Measurements from ENCODE around the gene HIVEP3. TPM values are rescaled to one million over a fixed set of nuclear protein-coding genes. Genes with fewer than 3 reads are reported as not detected.
A peak's percentile ranks its signal among the peaks of the same experiment; 100 is the strongest.

Gene HIVEP3
- total RNA-seq, 2 donors from 2014 or later = 17.9 to 32.0 TPM

DNA sequence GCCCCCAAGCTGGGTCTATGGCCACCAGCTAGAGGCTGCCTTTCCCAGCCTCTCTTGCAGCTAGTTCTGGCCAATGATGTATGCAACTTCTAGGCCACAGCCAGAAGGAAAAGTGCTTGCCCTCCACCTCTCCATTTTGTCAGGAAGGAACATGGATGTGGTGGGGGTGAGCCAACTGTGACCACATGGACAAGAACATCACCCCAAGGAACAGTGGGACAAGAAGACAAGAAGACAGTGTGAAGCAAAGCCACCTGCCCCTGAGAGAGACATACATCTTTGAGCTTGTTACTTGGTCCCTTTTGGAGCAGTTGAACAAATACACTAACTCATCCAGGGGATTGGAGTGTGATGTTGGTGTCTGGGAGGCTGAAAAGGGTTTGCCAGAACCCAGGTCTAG is 328.4 kb downstream of the HIVEP3 start:
- Mint-ChIP-seq H3K9me3 (no peaks in the 10 kb centered on the region), H3K4me3 (no peak overlapping the region), H3K4me1 (ENCODE audit: low read depth in 2 of 2) (peaks cover 0 to 4% of the 10 kb centered on the region in 2 donors), H3K36me3 (no peaks in the 10 kb centered on the region), H3K27me3 (no peaks in the 10 kb centered on the region), H3K27ac (no peak overlapping the region)
- DNase-seq (ENCODE audit: low spot score) = no peak
- no peak for ATAC-seq

DNA sequence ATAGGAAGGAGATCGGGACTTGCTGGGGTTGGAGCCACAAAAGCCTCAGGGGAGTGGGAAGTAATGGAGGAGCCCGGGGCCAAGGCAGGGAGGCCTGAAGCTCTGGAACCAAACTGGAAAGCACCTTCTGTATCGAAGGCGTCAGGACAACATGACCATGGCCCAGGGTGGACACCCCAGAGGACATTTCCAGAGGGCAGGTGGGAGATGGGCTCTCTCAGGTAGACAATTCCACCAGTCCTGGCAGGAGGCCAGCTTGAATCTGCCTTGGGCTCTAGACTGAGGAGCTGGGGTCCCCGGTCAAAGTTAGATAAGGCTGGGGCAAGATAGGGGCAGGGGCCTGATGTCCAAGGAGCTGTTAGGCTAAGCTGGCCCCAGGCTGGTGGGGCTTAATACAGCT is 329.3 kb downstream of the HIVEP3 start:
- H3K27ac Mint-ChIP-seq = no peak overlapping the region
- H3K4me3 Mint-ChIP-seq = no peak overlapping the region
- no peaks in the 10 kb centered on the region for H3K9me3 Mint-ChIP-seq
- DNase-seq (ENCODE audit: low spot score) (no peak), ATAC-seq (no peak)
- H3K4me1 Mint-ChIP-seq (ENCODE audit: low read depth in 2 of 2) = peaks cover 0 to 4% of the 10 kb centered on the region in 2 donors
- H3K36me3 Mint-ChIP-seq = no peaks in the 10 kb centered on the region
- no peaks in the 10 kb centered on the region for H3K27me3 Mint-ChIP-seq

DNA sequence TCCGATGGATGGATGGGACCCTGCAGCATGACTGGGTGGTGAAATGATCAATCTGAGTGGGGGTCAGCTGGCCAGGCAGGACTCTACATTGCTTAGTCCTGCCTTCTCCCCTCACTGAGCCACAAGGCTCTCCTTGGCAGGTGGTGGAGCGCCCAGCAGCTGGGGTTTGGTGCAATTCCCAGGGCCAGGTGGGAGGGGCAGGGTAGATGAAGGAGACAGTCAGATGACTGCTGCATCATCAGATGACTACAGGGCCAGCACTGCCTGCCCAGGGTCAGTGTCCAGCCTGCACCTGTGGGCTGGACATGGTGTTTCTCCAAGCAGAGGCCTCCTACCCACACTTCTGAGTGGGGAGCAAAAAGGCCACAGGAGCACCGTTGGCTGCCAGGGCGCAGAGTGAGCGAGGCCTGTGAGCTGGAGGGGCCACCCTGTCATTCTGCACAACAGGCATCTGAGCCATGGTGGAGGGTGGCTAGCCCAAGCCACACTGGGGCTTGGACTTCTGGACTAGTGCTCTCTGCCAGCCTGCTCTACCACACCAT is 330.3 kb downstream of the HIVEP3 start:
- DNase-seq (ENCODE audit: low spot score) (no peak), ATAC-seq (no peak)
- Mint-ChIP-seq H3K4me3 (no peak overlapping the region), H3K4me1 (ENCODE audit: low read depth in 2 of 2) (peaks cover 0 to 4% of the 10 kb centered on the region in 2 donors), H3K9me3 (no peaks in the 10 kb centered on the region), H3K27ac (no peak overlapping the region), H3K27me3 (no peaks in the 10 kb centered on the region), H3K36me3 (no peaks in the 10 kb centered on the region)

DNA sequence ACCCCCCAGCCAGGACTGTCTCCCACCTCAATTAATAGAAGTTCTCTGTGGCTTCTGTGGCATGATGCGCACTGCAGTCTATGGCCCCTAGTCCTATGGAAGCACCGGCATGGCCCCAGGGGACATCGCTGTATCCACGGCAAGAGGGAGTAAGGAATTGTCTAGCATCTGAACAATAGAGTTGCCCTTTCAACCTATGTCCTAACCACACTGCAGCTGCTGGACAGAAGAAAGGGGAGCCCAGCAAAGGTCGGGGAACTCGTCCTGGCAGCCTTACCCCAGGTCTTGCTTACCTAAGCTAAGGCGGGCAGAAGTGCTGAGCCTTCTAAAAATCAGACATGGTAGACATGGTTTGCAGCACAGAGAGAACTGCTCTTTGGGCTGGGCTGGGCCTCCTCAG is 330.9 kb downstream of the HIVEP3 start:
- no peak overlapping the region for H3K4me3 Mint-ChIP-seq
- H3K27ac Mint-ChIP-seq = no peak overlapping the region

DNA sequence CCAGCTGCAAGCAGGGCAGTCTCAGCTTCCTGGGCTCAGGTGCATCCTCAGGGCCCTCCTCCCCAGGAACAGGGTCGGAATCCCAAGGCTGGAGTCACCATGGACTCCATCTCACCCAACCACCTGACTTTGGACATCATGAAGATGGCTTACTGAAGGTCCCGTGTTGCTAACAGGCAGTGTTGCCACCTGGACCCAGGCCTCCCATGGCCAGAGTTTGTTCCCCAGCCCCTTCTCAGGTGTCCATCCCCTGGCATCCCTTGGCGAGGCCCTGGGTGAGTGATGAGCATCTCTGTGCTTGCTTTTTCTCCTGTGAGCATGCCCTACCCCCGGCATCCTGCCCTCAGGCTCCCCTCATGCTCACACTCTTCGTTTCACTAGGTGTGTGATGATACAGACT is 332.5 kb downstream of the HIVEP3 start:
- H3K27ac Mint-ChIP-seq = no peak overlapping the region
- DNase-seq (ENCODE audit: low spot score) = no peak
- no peak for ATAC-seq
- H3K4me3 Mint-ChIP-seq = no peak overlapping the region
- H3K4me1 Mint-ChIP-seq (ENCODE audit: low read depth in 2 of 2) = peaks cover 1 to 8% of the 10 kb centered on the region in 2 donors
- H3K36me3 Mint-ChIP-seq = no peaks in the 10 kb centered on the region
- no peaks in the 10 kb centered on the region for H3K27me3 Mint-ChIP-seq
- no peaks in the 10 kb centered on the region for H3K9me3 Mint-ChIP-seq

More for the DNA sequence above, 330.9 kb downstream of the HIVEP3 start:
- Mint-ChIP-seq H3K36me3 (no peaks in the 10 kb centered on the region), H3K4me1 (ENCODE audit: low read depth in 2 of 2) (peaks cover 0 to 4% of the 10 kb centered on the region in 2 donors), H3K27me3 (no peaks in the 10 kb centered on the region), H3K9me3 (no peaks in the 10 kb centered on the region)
- ATAC-seq (no peak), DNase-seq (ENCODE audit: low spot score) (no peak)

DNA sequence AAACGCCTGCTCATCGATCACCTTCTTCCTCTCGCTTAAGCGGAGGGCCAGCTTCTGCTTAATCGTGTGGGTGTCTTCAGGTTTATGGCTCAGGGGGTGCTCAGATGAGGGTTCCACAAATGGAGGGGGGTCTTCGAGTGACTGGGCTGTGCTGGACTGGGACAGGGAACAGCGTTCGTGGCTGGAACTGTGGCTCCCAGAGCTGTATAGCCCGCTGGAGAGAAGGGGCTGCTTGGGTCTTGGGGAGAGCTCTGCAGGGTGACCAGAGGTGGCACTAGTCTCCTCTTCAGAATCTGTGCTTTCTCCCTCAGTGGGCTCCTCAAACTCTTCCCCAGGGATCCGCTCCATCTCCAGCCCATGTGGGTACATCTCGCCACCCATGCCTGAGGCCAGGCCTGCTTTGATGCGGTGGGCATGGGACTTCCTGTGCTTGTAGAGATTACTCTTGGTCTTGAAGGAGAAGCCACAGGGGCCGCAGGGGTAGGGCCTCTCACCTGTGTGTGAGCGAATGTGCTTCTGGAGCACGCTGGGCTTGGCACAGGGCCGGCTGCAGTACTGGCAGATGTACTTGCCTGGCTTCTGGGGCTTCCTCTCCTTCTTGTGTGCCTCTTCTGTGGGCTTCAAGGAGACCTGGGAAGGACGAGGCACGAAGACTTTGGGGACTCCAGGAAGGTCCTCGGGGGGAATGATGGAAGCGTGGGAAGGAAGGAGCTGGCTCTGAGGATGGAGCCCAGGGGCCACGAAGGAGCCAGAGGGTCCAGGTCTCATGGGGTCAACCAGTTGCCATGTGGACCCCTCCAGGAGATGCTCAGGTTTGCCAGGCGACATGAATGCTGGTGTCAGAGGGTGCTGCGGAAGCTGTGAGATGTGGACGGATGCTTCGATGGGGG is 334.8 kb downstream of the HIVEP3 start:
- H3K9me3 Mint-ChIP-seq = no peaks in the 10 kb centered on the region
- peaks cover 8 to 15% of the 10 kb centered on the region in 2 donors for H3K4me1 Mint-ChIP-seq (ENCODE audit: low read depth in 2 of 2)
- H3K36me3 Mint-ChIP-seq = no peaks in the 10 kb centered on the region
- no peak overlapping the region for H3K4me3 Mint-ChIP-seq
- H3K27ac Mint-ChIP-seq = no peak overlapping the region
- DNase-seq (ENCODE audit: low spot score) (no peak), ATAC-seq (no peak)
- H3K27me3 Mint-ChIP-seq = no peaks in the 10 kb centered on the region

DNA sequence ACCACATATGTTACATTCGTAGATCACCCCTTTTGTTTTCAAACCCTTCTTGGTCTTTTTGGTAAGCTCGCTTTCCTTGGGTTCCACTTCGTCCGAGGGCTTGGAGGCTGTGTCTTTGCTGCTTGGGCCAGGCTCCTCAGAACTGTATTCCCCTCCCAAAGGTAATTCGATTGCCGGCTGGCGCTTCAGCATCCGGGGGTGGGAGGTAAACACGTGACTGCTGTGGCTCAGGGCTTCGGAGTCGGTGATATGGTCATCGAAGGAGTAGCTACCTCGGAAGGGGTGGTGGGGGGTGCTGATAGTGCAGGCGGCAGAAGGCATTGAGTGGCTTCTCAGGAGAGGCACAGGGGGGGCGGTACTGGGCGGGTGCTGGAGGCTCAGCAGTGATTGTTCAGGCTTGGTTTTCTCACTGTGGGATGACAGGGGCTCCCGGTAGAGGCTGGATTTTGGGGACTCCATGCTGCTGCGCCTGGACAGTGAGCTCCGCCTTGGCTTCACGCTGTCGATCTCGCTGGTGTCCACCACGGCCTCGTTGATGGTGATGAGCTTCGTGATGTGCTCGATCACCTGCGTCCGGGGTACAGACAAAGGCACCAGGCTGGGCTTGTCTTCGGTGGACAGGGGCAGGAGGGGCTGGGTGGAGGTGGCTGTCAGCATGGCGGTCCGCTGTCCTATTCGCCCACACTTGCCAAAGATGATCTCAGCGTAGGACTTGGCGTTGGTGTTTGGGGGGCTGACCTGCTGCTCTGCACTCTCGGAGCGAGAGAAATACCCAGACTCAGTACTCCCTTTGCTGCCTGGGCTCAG is 335.7 kb downstream of the HIVEP3 start:
- DNase-seq (ENCODE audit: low spot score) (no peak), ATAC-seq (no peak)
- H3K36me3 Mint-ChIP-seq = no peaks in the 10 kb centered on the region
- H3K4me3 Mint-ChIP-seq = no peak overlapping the region
- no peaks in the 10 kb centered on the region for H3K27me3 Mint-ChIP-seq
- no peak overlapping the region for H3K27ac Mint-ChIP-seq
- H3K9me3 Mint-ChIP-seq = no peaks in the 10 kb centered on the region
- peaks cover 8 to 16% of the 10 kb centered on the region in 2 donors for H3K4me1 Mint-ChIP-seq (ENCODE audit: low read depth in 2 of 2)

DNA sequence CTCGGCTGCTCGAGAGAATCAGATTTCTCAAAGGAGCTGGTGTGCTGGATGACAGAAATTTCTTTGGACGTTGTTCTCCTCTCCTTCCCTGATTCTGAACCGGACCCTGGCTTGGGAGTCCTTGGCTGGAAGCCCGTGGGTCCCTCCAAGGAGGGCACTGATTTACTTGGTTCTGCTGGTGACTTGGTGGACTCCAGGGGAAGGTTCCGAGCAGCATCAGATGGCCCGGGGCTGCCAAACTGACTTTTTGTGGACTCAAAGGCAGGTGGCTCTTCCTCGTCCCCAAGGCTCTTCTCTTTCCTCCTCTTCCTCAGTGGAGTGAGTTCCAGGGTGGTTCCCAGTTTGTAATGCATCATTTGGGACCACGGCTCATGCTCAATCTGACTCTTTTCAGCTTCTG is 336.4 kb downstream of the HIVEP3 start:
- ATAC-seq (no peak), DNase-seq (ENCODE audit: low spot score) (no peak)
- Mint-ChIP-seq H3K9me3 (no peaks in the 10 kb centered on the region), H3K4me3 (no peak overlapping the region), H3K27ac (no peak overlapping the region), H3K27me3 (no peaks in the 10 kb centered on the region), H3K36me3 (no peaks in the 10 kb centered on the region), H3K4me1 (ENCODE audit: low read depth in 2 of 2) (peaks cover 8 to 16% of the 10 kb centered on the region in 2 donors)

DNA sequence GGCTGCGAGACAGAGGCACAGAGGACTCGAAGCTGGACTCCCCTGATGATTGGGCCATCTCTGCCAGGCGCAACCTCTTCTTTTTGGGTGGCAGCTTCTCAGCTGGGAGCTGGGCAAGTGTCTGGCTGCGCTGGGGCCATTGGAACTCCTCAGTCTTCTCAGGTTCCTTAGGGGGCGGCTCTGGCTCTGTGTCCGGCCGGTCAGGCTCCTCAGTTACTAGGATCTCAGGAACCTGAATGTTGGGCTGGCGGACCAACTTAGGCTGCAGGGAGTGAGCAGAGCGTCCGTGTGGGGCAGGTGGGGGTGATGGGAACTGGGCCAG is 336.8 kb downstream of the HIVEP3 start:
- no peaks in the 10 kb centered on the region for H3K27me3 Mint-ChIP-seq
- DNase-seq (ENCODE audit: low spot score) = no peak
- peaks cover 8 to 16% of the 10 kb centered on the region in 2 donors for H3K4me1 Mint-ChIP-seq (ENCODE audit: low read depth in 2 of 2)
- no peaks in the 10 kb centered on the region for H3K9me3 Mint-ChIP-seq
- no peak overlapping the region for H3K27ac Mint-ChIP-seq
- no peak overlapping the region for H3K4me3 Mint-ChIP-seq
- H3K36me3 Mint-ChIP-seq = no peaks in the 10 kb centered on the region
- ATAC-seq = no peak

DNA sequence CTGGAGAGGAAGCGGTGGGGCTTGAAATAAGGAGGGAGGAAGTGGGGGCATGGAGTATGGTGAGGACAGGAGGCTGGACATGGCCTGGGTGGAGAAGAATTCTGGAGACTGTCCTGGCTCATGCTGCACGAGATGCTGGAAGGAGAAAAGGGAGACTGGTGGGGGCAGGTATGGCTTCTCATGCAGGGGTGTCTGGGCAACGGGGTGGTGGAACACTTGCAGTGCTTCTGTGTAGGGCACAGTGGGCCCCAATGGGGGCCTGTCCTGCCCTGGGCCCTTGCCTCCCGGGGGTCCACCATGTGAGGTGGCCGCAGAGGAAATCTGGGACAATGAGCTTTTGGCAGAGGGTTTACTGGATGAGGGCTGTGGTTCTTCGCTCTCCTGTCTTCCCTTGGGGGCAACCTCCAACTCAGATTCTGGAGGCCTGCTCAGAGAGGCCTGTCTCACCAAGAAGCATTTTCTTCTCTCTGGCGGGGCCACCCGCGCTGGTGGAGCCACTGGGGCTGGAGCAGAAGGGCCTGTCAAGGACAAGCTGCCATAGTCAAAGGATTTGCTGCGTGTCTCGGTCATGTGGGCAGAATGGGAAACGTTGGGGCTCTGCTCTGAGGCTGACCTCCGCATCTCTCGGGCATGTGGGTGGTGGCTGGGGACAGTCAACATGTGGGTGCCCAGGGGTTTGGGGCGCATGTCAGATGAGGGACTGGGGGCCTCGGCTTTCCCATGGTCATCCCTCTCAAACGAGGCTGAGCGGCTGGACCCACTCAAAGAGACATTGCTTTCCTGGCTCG is 337.3 kb downstream of the HIVEP3 start:
- no peaks in the 10 kb centered on the region for H3K27me3 Mint-ChIP-seq
- peak overlapping the region in 1 of 2 donors; percentile 77 for H3K27ac Mint-ChIP-seq
- no peaks in the 10 kb centered on the region for H3K36me3 Mint-ChIP-seq
- H3K9me3 Mint-ChIP-seq = no peaks in the 10 kb centered on the region
- peaks cover 8 to 16% of the 10 kb centered on the region in 2 donors for H3K4me1 Mint-ChIP-seq (ENCODE audit: low read depth in 2 of 2)
- no peak overlapping the region for H3K4me3 Mint-ChIP-seq
- DNase-seq (ENCODE audit: low spot score) = no peak
- no peak for ATAC-seq

DNA sequence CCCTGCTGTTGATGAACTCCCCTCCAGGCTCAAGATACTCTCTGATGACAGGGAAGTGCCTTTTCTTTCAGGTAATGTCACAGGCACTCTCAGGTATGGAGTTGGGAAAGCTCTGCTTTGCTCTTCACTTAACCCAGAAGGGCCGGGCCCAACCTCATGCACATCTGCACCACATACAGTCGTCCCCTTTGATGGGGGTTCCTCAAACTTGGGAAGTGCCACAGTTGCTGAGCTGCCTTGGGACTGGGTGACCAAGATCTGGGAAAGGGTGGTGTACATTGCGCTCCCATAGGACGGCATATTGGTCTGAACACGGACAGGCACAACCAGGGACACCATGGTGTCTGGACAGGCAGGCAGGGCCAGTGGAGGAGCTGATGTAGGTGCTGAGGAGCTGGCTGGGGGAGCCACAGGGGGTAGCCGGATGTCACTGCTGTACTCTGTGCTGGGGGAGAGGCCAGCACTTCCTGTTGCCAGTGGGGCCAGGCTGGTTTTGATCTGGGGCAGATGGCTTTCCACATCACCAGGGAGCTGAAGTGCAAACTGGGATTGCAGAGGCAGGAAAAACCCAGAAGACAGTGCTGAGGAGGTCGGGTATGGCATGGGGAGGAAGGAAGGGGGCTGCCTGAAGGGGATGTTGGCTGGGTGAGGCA is 338.1 kb downstream of the HIVEP3 start:
- DNase-seq (ENCODE audit: low spot score) = no peak

DNA sequence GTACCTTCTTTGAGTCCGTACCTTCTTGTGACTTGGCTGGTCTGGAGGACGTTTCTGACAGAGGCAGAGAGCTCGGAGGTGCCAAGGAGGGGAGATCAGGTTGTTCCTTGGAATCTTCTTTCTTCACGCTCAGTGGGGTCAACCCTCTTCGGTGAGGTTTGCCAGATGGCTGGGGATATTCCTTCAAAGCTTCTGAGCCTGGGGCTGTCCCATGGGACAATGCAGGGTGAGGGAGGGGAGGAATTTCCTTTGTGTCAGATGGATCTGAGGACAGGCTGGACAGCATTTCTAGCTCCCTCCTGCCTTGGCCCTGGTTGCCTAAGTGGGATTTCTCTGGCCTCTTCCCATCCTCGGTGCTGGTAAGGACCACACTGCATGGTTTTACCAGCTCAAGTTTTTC is 338.7 kb downstream of the HIVEP3 start:
- ATAC-seq = no peak
- H3K4me3 Mint-ChIP-seq = no peak overlapping the region
- no peaks in the 10 kb centered on the region for H3K27me3 Mint-ChIP-seq

More for the DNA sequence above, 338.1 kb downstream of the HIVEP3 start:
- ATAC-seq = peak; percentile 34 to 65
- Mint-ChIP-seq H3K4me3 (no peak overlapping the region), H3K4me1 (ENCODE audit: low read depth in 2 of 2) (peaks cover 10 to 19% of the 10 kb centered on the region in 2 donors), H3K9me3 (no peaks in the 10 kb centered on the region), H3K27me3 (no peaks in the 10 kb centered on the region), H3K36me3 (no peaks in the 10 kb centered on the region), H3K27ac (peak overlapping the region in 1 of 2 donors; percentile 77)

DNA sequence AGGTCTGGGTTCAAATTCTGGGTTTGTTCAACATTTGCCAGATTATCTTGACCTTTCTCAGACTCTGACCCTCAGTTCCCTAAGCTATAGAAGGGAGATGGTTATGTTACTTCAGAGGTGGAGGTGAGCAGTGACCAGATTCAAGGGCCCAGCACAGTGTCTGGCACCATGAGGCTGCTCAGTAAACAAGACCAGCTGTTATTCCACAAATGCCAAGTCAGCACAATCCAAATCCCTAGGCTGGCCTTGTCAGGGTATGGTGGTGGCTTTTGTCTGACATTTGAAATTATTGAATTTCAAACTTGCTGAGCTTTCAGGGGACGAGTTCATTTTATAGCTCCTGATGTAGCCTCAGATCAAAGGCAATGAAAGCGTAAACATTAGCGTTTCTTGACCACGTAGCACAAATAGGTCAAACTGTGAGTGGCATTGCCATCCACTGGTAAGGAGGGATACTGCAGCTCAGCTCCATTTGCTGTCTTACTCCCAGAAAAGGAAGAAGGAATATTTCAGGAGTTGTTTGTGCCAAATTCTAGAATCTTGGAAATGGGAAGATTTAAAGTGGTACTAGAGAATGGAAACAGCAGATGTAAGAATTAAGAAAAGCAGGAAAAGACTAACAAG is 339.9 kb downstream of the HIVEP3 start:
- no peak for DNase-seq (ENCODE audit: low spot score)
- Mint-ChIP-seq H3K27ac (peak overlapping the region in 1 of 2 donors; percentile 76), H3K27me3 (no peaks in the 10 kb centered on the region), H3K4me1 (ENCODE audit: low read depth in 2 of 2) (peaks cover 14 to 25% of the 10 kb centered on the region in 2 donors), H3K9me3 (no peaks in the 10 kb centered on the region), H3K36me3 (no peaks in the 10 kb centered on the region), H3K4me3 (no peak overlapping the region)
- ATAC-seq = no peak

More for the DNA sequence above, 338.7 kb downstream of the HIVEP3 start:
- Mint-ChIP-seq H3K36me3 (no peaks in the 10 kb centered on the region), H3K27ac (no peak overlapping the region), H3K9me3 (no peaks in the 10 kb centered on the region), H3K4me1 (ENCODE audit: low read depth in 2 of 2) (peaks cover 12 to 21% of the 10 kb centered on the region in 2 donors)
- no peak for DNase-seq (ENCODE audit: low spot score)
